Ascending aorta (tissue), 2 donors: Measurements from ENCODE around the gene FKBP8. TPM values are rescaled to one million over a fixed set of nuclear protein-coding genes. Genes with fewer than 3 reads are reported as not detected.
A peak's percentile ranks its signal among the peaks of the same experiment; 100 is the strongest.

Experiments
- DNase-seq, 2 donors: peaks; one replicate each; pipeline ENCODE4 v3.0.0-alpha.2; 2019; ENCODE audit warnings: low spot score in 2 of 2
- H3K27ac ChIP-seq, 2 donors: fragments of 200-600 bp; sonication (generic); one replicate each; pipeline ENCODE4 v1.5.1; 2016 to 2017; ENCODE audit warnings: mild to moderate bottlenecking in 1 of 2
- H3K27me3 ChIP-seq: fragments of 200-600 bp; sonication (generic); one replicate; pipeline ENCODE4 v1.5.1; 2017
- H3K36me3 ChIP-seq, 2 donors: fragments of 200-600 bp; sonication (generic); one replicate each; pipeline ENCODE4 v1.5.1; 2016
- H3K4me1 ChIP-seq, 2 donors: fragments of 200-600 bp; sonication (generic); one replicate each; pipeline ENCODE4 v1.5.1; 2016 to 2017; ENCODE audit warnings: mild to moderate bottlenecking in 1 of 2
- H3K4me3 ChIP-seq, 2 donors: fragments of 200-600 bp; sonication (generic); one replicate each; pipeline ENCODE4 v1.5.1; 2016 to 2017; ENCODE audit warnings: mild to moderate bottlenecking in 1 of 2
- H3K9me3 ChIP-seq, 2 donors: fragments of 200-600 bp; sonication (generic); one replicate each; pipeline ENCODE4 v1.5.1; 2016
- CTCF ChIP-seq, 3 experiments: fragments of 200-600 bp in 2 of 3; fragments of 450-650 bp in 1 of 3; sonication (generic) in 2 of 3; IDR thresholded peaks; one replicate each; pipeline ENCODE4 v1.5.1; 2016 to 2019; ENCODE audit warnings: antibody characterized with exemption in 3 of 3, mild to moderate bottlenecking in 1 of 3, moderate library complexity in 1 of 3
- intact Hi-C: fragments of 100-400 bp; cut with DNase I; formaldehyde crosslinking; loops from one replicate; pipeline ENCODE4 v1.15.1; 2023
- total RNA-seq: library from RNA; depleted of rRNA; stranded (reverse); fragments of >200 nt; gene quantifications from one replicate; pipeline ENCODE4 v1.1.0, GENCODE V29; 2016

The FKBP8 gene
- total RNA-seq, 1 donor from 2014 or later, result 395 TPM

- DNase-seq, result peak in 1 of 2 donors; percentile 90
- no peaks in the 10 kb centered on the region for H3K27me3 ChIP-seq
- H3K4me3 ChIP-seq, result peak overlapping the region in 1 of 2 donors; percentile 20
- no peaks in the 10 kb centered on the region for H3K36me3 ChIP-seq
- peak overlapping the region; percentile 81 to 88 for H3K27ac ChIP-seq
- intact Hi-C loops, result loop anchor here (1.0 to 5.0 kb wide), 2 partner anchors 20 to 38 kb away; no protein-coding TSS in a partner anchor
- no peak for TF ChIP-seq CTCF (IDR thresholded peaks at IDR 0.05)
- peaks cover 43 to 85% of the 10 kb centered on the region in 2 donors for H3K4me1 ChIP-seq
- H3K9me3 ChIP-seq, result no peaks in the 10 kb centered on the region
Observed at GRCh38 chr19:18500799-18501198, 42.6 kb downstream of the FKBP8 start.

- peaks cover 41 to 83% of the 10 kb centered on the region in 2 donors for H3K4me1 ChIP-seq
- intact Hi-C loops, result loop anchor here (5.0 kb wide), 1 partner anchor 38 kb away; no protein-coding TSS in a partner anchor
- no peaks in the 10 kb centered on the region for H3K9me3 ChIP-seq
- no peak for DNase-seq
- TF ChIP-seq CTCF (IDR thresholded peaks at IDR 0.05), result no peak
- H3K4me3 ChIP-seq, result no peak overlapping the region
- H3K27me3 ChIP-seq, result no peaks in the 10 kb centered on the region
- H3K27ac ChIP-seq, result peak overlapping the region; percentile 81 to 88
- no peaks in the 10 kb centered on the region for H3K36me3 ChIP-seq
Observed at GRCh38 chr19:18500376-18500775, 43.0 kb downstream of the FKBP8 start.

GRCh38 chr19:18499055-18499775 lies 44.2 kb downstream of the FKBP8 start:
- Histone ChIP-seq H3K27ac (peak overlapping the region; percentile 81 to 88), H3K4me3 (no peak overlapping the region), H3K27me3 (no peaks in the 10 kb centered on the region), H3K36me3 (no peaks in the 10 kb centered on the region), H3K9me3 (no peaks in the 10 kb centered on the region), H3K4me1 (peaks cover 32 to 79% of the 10 kb centered on the region in 2 donors)
- no peak for TF ChIP-seq CTCF (IDR thresholded peaks at IDR 0.05)
- intact Hi-C loops, result no loop called here
- DNase-seq, result no peak

GRCh38 chr19:18496980-18497256 lies 46.5 kb downstream of the FKBP8 start:
- peaks cover 27 to 64% of the 10 kb centered on the region in 2 donors for H3K4me1 ChIP-seq

GRCh38 chr19:18496167-18496979 lies 47.0 kb downstream of the FKBP8 start:
- peaks cover 23 to 58% of the 10 kb centered on the region in 2 donors for H3K4me1 ChIP-seq
- no peak for TF ChIP-seq CTCF (IDR thresholded peaks at IDR 0.05)
- no peak overlapping the region for H3K4me3 ChIP-seq

More at GRCh38 chr19:18496980-18497256, 46.5 kb downstream of the FKBP8 start:
- intact Hi-C loops, result no loop called here
- no peak for TF ChIP-seq CTCF (IDR thresholded peaks at IDR 0.05)
- no peak overlapping the region for H3K27ac ChIP-seq
- no peak for DNase-seq
- H3K9me3 ChIP-seq, result no peaks in the 10 kb centered on the region
- no peaks in the 10 kb centered on the region for H3K36me3 ChIP-seq
- no peaks in the 10 kb centered on the region for H3K27me3 ChIP-seq
- H3K4me3 ChIP-seq, result no peak overlapping the region

More at GRCh38 chr19:18496167-18496979, 47.0 kb downstream of the FKBP8 start:
- no peaks in the 10 kb centered on the region for H3K36me3 ChIP-seq
- no peaks in the 10 kb centered on the region for H3K27me3 ChIP-seq
- DNase-seq, result no peak
- H3K9me3 ChIP-seq, result no peaks in the 10 kb centered on the region
- intact Hi-C loops, result no loop called here
- H3K27ac ChIP-seq, result no peak overlapping the region
